ENCODE results near the gene TTC38. TPM values are rescaled to one million over a fixed set of nuclear protein-coding genes. Genes with fewer than 3 reads are reported as not detected.

TTC38 gene
- total RNA-seq, 2 experiments from 2014 or later = 5.2 to 5.8 TPM

DNA sequence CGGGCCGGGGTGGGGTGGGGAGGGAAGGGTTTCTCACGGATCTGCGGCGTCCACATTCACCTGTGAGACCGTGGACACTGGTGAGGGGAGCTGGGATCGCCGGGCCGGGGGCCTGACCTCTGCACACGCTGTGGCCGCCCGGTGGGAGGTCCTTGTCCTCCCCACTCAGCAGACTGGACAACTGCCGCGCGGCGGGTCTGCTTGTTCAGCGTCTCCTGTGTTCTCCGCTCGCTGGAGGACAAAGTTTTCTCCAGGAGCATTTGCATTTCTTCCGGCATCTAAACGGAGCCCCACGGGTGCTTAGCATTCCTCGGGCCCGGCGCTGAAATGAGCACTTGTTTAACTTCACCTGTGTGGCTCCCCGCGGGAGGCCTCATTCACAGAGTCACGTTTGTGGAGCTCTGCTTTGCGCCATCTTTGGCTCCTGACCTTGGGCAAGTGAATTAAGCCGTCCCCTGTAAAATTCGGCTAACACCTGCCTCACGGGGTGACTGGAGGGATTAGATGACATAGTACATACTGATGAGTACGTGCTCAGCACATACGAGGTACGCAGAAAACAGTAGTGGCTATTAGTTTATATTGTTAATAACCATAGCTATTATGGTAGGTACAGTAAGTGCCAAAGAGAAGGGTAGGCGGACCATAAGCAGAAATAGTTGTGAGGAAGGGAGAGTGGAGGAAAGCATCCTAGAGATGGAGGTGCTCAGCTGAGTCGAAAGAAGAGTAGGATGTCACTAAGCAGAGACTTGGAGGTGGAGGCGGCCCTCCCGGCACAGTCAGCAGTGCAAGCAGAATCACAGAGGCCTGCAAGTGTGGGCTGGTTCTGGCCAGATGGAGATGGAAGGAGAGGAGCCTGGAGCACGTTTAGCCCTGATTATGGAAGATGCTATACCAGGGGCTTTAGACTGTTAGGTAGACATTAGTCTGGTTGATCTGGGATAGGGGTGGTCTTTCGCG lies 68.6 kb downstream of the TTC38 start:
- Mint-ChIP-seq H3K4me1 (peaks cover 35% of the 10 kb centered on the region), H3K36me3 (ENCODE audit: low read depth) (peaks cover 42% of the 10 kb centered on the region), H3K27me3 (no peaks in the 10 kb centered on the region), H3K4me3 (peak overlapping the region; percentile 99), H3K27ac (peak overlapping the region; percentile 94), H3K9me3 (ENCODE audit: low read depth) (no peaks in the 10 kb centered on the region)
- ChIA-PET CTCF (interaction anchor here (0.6 to 2.2 kb wide), 3 partner anchors 31 to 472 kb away, joined by 3 to 8 read pairs (median 3); no protein-coding TSS in a partner anchor), POLR2A (interaction anchor here (0.7 kb wide), 2 partner anchors 8 to 23 kb away, joined by 3 to 5 read pairs; no protein-coding TSS in a partner anchor)
- peak; percentile 54 for ATAC-seq
- intact Hi-C loops (cut with DNase I, micrococcal nuclease) = loop anchor here in 1 of 2 experiments (5.0 kb wide), 1 partner anchor 214 kb away; no protein-coding TSS in a partner anchor
- peak; percentile 59 for DNase-seq

DNA sequence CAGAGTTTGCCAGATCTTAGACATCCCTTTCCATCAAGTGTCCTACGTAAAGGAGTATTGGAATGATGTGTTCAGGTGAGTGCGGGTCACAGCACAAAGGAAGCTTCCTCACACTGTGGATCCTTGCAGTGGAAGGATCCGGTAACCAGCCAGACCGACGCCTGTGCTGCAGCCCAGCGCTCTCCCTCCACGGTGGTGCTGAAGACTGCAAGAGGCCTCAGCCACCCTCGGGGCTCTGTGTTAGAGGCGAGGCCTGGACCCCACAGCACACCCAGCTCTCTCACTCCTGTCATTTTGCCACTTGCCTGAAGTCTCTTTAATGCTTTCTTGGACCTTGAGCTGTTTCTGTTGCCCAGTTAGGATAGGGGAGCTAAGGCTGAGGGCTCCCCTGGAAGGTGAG lies 70.1 kb downstream of the TTC38 start:
- Mint-ChIP-seq H3K36me3 (ENCODE audit: low read depth) (peaks cover 49% of the 10 kb centered on the region), H3K27ac (no peak overlapping the region), H3K4me3 (no peak overlapping the region), H3K4me1 (peaks cover 35% of the 10 kb centered on the region), H3K9me3 (ENCODE audit: low read depth) (no peaks in the 10 kb centered on the region), H3K27me3 (no peaks in the 10 kb centered on the region)
- ATAC-seq = no peak
- CTCF ChIA-PET = interaction anchor here (2.2 kb wide), 1 partner anchor 30 kb away, joined by 8 read pairs; no protein-coding TSS in a partner anchor
- POLR2A ChIA-PET = no interaction called here
- intact Hi-C loops (cut with DNase I, micrococcal nuclease) = loop anchor here in 1 of 2 experiments (5.0 kb wide), 1 partner anchor 216 kb away; no protein-coding TSS in a partner anchor
- DNase-seq = no peak

DNA sequence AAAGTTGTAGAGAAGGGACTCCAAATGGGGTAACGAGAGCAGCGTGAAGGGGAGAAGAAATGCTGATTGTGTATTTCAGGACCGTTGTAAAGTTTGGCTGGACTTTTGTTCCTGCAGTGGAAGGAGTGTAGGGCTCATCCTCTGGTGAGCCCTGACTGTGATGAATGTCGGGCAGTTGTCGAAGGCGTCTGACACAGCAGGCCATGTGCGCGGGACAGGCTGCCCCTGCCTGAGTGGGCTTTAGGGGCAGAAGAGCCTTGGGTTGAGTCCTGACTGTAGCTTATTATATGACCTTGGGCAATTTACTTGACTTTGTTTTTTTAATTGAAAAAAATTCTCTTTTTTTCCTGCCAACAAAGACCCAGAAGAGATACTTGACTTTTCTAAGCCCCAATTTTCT lies 70.8 kb downstream of the TTC38 start:
- Mint-ChIP-seq H3K27ac (no peak overlapping the region), H3K4me3 (no peak overlapping the region), H3K27me3 (no peaks in the 10 kb centered on the region), H3K4me1 (peaks cover 35% of the 10 kb centered on the region), H3K36me3 (ENCODE audit: low read depth) (peaks cover 54% of the 10 kb centered on the region), H3K9me3 (ENCODE audit: low read depth) (no peaks in the 10 kb centered on the region)
- no peak for ATAC-seq
- intact Hi-C loops (cut with DNase I, micrococcal nuclease) = loop anchor here in 1 of 2 experiments (5.0 kb wide), 1 partner anchor 216 kb away; no protein-coding TSS in a partner anchor
- POLR2A ChIA-PET = no interaction called here
- CTCF ChIA-PET = interaction anchor here (1.8 kb wide), 1 partner anchor 9 kb away, joined by 4 read pairs; no protein-coding TSS in a partner anchor
- no peak for DNase-seq

DNA sequence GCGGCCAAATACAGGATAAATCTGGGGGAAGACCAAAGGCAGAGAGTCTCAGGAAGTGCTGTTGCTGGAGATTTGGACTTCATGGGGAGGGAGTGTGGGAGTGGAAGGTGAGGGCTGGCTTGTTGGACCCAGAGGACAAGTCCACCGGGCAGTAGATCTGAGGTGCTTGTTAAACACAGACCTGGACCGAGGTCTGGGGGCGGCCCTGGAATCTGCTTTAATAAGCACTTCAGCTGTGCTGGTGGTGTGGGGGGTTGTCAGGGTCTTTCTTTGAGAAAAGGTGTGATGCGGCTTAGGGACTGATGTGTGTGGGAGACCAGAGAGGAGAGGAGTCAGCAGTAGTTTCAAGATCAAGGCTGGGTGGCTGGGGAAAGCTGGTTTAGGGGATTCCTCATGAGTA lies 72.1 kb downstream of the TTC38 start:
- no peaks in the 10 kb centered on the region for H3K27me3 Mint-ChIP-seq
- H3K27ac Mint-ChIP-seq = no peak overlapping the region
- no peak overlapping the region for H3K4me3 Mint-ChIP-seq
- ChIA-PET POLR2A (no interaction called here), CTCF (interaction anchor here (0.9 to 1.8 kb wide), 3 partner anchors 10 to 28 kb away, joined by 3 to 4 read pairs (median 3); no protein-coding TSS in a partner anchor)
- H3K9me3 Mint-ChIP-seq (ENCODE audit: low read depth) = no peaks in the 10 kb centered on the region
- H3K36me3 Mint-ChIP-seq (ENCODE audit: low read depth) = peaks cover 62% of the 10 kb centered on the region
- peaks cover 31% of the 10 kb centered on the region for H3K4me1 Mint-ChIP-seq
- DNase-seq = no peak
- intact Hi-C loops (cut with DNase I, micrococcal nuclease) = loop anchor here in 1 of 2 experiments (5.0 kb wide), 1 partner anchor 218 kb away; no protein-coding TSS in a partner anchor
- ATAC-seq = no peak

DNA sequence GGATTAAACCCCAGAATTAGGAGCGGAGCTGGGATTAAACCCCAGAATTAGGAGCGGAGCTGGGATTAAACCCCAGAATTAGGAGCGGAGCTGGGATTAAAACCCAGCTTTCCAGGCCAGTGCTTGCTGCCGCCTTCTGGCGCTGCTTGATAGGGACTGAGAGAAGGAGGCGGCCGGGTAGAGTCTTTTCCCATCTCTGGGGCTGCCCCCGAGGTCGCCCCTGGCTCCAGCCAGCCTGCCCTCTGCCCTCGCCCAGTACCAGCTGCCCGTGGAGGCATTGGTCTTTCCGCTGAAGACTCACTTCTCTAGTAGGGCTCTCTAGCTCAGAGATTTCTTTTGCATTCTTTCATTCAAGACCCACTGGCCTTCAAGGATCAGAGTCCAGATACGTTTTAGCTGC lies 72.9 kb downstream of the TTC38 start:
- ChIA-PET POLR2A (no interaction called here), CTCF (interaction anchor here (0.9 to 1.8 kb wide), 3 partner anchors 10 to 27 kb away, joined by 3 to 4 read pairs (median 3); no protein-coding TSS in a partner anchor)
- no peak for DNase-seq
- Mint-ChIP-seq H3K27ac (no peak overlapping the region), H3K4me1 (peaks cover 31% of the 10 kb centered on the region), H3K27me3 (no peaks in the 10 kb centered on the region), H3K4me3 (no peak overlapping the region), H3K9me3 (ENCODE audit: low read depth) (no peaks in the 10 kb centered on the region), H3K36me3 (ENCODE audit: low read depth) (peaks cover 64% of the 10 kb centered on the region)
- intact Hi-C loops (cut with DNase I, micrococcal nuclease) = no loop called here
- no peak for ATAC-seq

Other genes with a start within 250 kb of the TTC38 start
- gene PPARA, start 117.5 kb upstream of the TTC38 start, total RNA-seq = 1 to 10 TPM; 6.2 to 8.9 TPM
- gene CDPF1, start 17.7 kb upstream of the TTC38 start, total RNA-seq = 1 to 10 TPM; 8.1 to 8.8 TPM
- gene PKDREJ, start 4.7 kb upstream of the TTC38 start, total RNA-seq = not detected
- gene GTSE1, start 28.9 kb downstream of the TTC38 start, total RNA-seq = 10 to 100 TPM; 39.9 to 42.4 TPM
- 10 to 100 TPM; 61.4 to 75.3 TPM for gene TRMU, start 67.7 kb downstream of the TTC38 start, total RNA-seq